Neural crest cell (in vitro differentiated cells): ENCODE results near the gene RNASEH1. TPM values are rescaled to one million over a fixed set of nuclear protein-coding genes. Genes with fewer than 3 reads are reported as not detected.
A peak's percentile ranks its signal among the peaks of the same experiment; 100 is the strongest.

Source experiments
- DNase-seq: peaks from one replicate; pipeline ENCODE4 v3.0.0; 2021; ENCODE audit warnings: low read depth, mixed read lengths, low spot score
- H3K27ac Mint-ChIP-seq: one replicate; pipeline ENCODE4 v1.8.0; 2021; ENCODE audit warnings: mild to moderate bottlenecking, mixed read lengths; ENCODE audit not compliant: unreplicated experiment
- H3K27me3 Mint-ChIP-seq: 2 replicates; pipeline ENCODE4 v1.8.0; 2021; ENCODE audit warnings: low read depth, mild to moderate bottlenecking, mixed read lengths
- H3K36me3 Mint-ChIP-seq: 2 replicates; pipeline ENCODE4 v1.8.0; 2021; ENCODE audit warnings: low read depth, mild to moderate bottlenecking, mixed read lengths
- H3K4me1 Mint-ChIP-seq: 2 replicates; pipeline ENCODE4 v1.8.0; 2021; ENCODE audit warnings: mixed read lengths
- H3K4me3 Mint-ChIP-seq: one replicate; pipeline ENCODE4 v1.8.0; 2021; ENCODE audit warnings: mild to moderate bottlenecking, mixed read lengths
- H3K9me3 Mint-ChIP-seq: 2 replicates; pipeline ENCODE4 v1.8.0; 2021; ENCODE audit warnings: mixed read lengths
- total RNA-seq: library from RNA; stranded (reverse); gene quantifications from 2 replicates; pipeline ENCODE4 v1.2.1, GENCODE V29; 2021
- TF ChIP-seq, protein P1 (sequence below): fragments of 200-600 bp; sonication (generic); conservative IDR thresholded peaks from 2 replicates; pipeline ENCODE4 v1.5.0; 2021; ENCODE audit warnings: antibody characterized with exemption, mild to moderate bottlenecking

The RNASEH1 gene
- total RNA-seq, 1 donor from 2014 or later: 33.7 TPM

DNA sequence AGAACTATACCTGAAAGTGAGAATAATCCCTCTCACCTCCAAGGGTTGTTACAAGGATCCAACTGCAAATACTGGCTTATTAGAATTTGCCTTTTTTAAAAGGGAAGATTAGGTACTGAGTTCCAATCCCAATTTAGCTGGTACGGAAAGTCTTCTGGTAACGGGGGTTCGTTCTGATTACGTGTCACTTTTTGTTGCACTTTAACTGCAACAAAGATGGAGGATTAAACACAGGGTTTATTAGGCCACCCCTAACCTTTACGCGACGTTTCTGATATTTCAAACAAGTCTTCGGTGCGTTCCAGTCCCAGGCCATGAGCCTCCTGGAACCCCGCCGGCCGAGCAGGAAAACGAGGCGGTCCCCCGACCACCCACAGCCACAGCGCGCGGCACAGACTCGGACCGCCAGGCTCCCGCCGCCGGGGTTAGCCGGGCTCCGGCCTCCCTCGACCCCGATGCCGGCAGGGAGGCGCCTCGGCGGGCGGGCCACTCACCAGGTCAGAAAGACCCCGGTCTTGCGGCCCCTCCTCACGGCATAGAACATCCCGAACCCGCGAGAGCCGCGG is 411 bp downstream of the RNASEH1 start:
- no peak for DNase-seq
- Mint-ChIP-seq H3K9me3 (no peaks in the 10 kb centered on the region), H3K4me1 (peaks cover 22% of the 10 kb centered on the region), H3K4me3 (peak overlapping the region; percentile 91), H3K36me3 (peaks cover 8% of the 10 kb centered on the region), H3K27ac (peak overlapping the region; percentile 97), H3K27me3 (no peaks in the 10 kb centered on the region)
- TF ChIP-seq, protein P1, sequence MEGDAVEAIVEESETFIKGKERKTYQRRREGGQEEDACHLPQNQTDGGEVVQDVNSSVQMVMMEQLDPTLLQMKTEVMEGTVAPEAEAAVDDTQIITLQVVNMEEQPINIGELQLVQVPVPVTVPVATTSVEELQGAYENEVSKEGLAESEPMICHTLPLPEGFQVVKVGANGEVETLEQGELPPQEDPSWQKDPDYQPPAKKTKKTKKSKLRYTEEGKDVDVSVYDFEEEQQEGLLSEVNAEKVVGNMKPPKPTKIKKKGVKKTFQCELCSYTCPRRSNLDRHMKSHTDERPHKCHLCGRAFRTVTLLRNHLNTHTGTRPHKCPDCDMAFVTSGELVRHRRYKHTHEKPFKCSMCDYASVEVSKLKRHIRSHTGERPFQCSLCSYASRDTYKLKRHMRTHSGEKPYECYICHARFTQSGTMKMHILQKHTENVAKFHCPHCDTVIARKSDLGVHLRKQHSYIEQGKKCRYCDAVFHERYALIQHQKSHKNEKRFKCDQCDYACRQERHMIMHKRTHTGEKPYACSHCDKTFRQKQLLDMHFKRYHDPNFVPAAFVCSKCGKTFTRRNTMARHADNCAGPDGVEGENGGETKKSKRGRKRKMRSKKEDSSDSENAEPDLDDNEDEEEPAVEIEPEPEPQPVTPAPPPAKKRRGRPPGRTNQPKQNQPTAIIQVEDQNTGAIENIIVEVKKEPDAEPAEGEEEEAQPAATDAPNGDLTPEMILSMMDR: no peak

DNA sequence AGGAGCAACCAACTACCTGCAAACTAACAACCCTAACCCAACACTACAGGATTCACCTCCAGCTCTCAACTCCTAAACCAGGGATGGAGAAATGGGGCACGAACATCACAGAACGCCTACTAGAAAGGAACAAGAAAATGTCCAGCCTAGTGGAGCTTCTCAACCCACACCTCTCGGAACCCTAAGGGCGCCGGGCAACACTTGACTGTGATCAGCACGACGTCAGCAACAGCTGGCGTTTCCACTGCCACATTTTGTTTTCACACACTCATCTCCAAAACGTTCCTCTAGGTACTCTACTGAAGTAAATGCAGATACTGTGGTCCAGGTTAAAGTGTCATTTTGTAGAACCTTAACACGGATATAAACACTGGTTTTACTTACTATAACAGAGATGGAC is 4.2 kb downstream of the RNASEH1 start:
- no peaks in the 10 kb centered on the region for H3K9me3 Mint-ChIP-seq

DNA sequence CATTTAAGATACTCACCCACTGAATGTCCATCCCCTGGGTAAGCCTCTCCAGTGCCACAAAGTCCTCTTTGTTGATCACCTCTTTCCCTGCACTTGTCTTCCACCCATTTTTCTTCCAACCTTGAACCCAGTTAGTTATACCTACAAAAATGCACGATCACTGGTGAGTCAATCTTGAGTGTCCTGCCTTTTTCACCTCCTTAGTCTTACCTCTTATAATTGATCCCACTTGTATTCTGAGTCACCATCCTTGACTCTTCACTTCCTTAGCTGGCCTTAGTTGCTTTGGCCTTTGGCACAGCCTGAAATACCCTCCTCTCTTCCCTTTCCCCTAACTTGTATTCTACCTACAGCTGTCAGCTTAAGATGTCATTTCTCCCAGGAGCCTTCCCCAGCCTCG is 10.2 kb downstream of the RNASEH1 start:
- H3K27ac Mint-ChIP-seq: no peak overlapping the region
- no peak overlapping the region for H3K4me3 Mint-ChIP-seq
- DNase-seq: no peak
- peaks cover 24% of the 10 kb centered on the region for H3K36me3 Mint-ChIP-seq
- no peaks in the 10 kb centered on the region for H3K27me3 Mint-ChIP-seq
- H3K9me3 Mint-ChIP-seq: no peaks in the 10 kb centered on the region
- no peaks in the 10 kb centered on the region for H3K4me1 Mint-ChIP-seq
- TF ChIP-seq, protein P1: no peak

More for the DNA sequence above, 4.2 kb downstream of the RNASEH1 start:
- Mint-ChIP-seq H3K4me1 (peaks cover 18% of the 10 kb centered on the region), H3K4me3 (no peak overlapping the region), H3K36me3 (peaks cover 14% of the 10 kb centered on the region), H3K27ac (no peak overlapping the region), H3K27me3 (no peaks in the 10 kb centered on the region)
- TF ChIP-seq, protein P1: no peak
- no peak for DNase-seq

DNA sequence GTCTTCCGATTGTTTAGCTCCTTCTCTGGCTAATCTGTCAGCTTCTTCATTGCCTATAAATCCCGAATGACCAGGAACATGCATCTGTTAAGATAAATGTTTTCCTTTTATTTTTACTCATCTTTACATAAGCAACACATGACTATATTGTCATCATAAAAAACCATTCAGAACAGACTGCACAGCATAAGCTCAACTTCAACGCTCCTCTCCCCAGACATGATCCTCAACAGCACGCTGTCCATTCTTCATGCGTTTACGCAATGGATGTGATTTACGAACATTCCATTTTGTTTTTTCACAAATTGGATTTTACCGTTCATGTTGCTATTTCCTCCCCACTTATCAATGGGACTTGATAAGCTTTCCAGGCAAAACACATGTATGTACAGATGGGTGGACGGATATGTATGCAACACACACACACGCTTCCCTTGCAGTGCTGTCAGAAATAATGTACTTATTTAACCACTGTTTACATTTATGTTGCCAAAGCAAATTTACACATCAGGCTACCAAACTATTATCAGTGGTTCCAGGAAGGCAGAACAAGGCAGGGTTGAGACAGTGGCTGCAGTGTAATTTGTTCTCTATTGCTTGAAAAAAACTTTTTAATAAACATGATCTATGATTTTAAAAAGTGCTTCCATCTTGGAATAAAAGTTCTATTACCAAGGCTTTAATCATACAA is 12.2 kb downstream of the RNASEH1 start:
- H3K4me1 Mint-ChIP-seq: no peaks in the 10 kb centered on the region
- H3K4me3 Mint-ChIP-seq: no peak overlapping the region
- TF ChIP-seq, protein P1: no peak
- no peak overlapping the region for H3K27ac Mint-ChIP-seq
- H3K36me3 Mint-ChIP-seq: peaks cover 27% of the 10 kb centered on the region
- H3K27me3 Mint-ChIP-seq: no peaks in the 10 kb centered on the region
- H3K9me3 Mint-ChIP-seq: no peaks in the 10 kb centered on the region
- no peak for DNase-seq

DNA sequence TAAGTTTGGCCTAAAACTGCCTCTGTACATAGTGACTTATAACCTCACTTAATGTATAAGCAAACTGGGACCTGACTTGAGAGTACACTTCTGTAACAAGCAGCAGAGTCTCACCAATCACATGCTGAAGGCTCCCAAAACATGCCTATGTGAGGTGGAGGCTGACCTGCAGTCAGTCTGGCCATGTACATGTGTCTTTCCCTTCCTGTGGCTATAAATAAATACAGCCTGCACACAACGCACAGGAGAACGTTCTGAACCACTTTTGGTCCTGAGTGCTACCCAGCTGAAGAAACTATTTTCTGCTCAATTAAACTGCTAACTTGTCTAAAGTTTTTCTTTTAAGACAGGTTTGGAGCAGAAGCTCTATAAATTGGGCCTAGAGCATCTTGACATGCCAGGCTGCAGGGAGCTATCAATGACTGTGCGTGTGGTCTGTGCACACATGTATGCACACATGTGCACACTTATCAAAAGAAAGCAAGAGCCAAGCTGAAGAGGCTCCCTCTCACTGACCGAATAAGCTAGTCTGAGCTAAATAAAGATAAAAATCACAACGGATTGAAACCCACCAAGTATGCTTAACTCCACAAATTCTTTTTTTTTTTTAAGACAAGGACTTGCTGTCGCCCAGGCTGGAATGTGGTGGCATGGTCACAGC is 15.0 kb downstream of the RNASEH1 start:
- DNase-seq: no peak
- TF ChIP-seq, protein P1: no peak
- Mint-ChIP-seq H3K9me3 (no peaks in the 10 kb centered on the region), H3K27ac (no peak overlapping the region), H3K36me3 (peaks cover 14% of the 10 kb centered on the region), H3K4me1 (no peaks in the 10 kb centered on the region), H3K4me3 (no peak overlapping the region), H3K27me3 (no peaks in the 10 kb centered on the region)
